IMR-90 (cell line): ENCODE measurements around the gene ADAMTS14. TPM values are rescaled to one million over a fixed set of nuclear protein-coding genes. Genes with fewer than 3 reads are reported as not detected.
"Not testable (repeated sequence)": the region's sequence is repeated elsewhere in the genome, so short reads cannot be mapped to it uniquely, and the experiment has no call there.

Experiments used
- ATAC-seq: fragments of 200-7000 bp; cut with Tn5 transposase; 2 replicates; pipeline ENCODE4 v1.9.1; 2020; ENCODE audit warnings: low read depth, mild to moderate bottlenecking, moderate library complexity
- BruUV-seq: library from RNA; stranded (reverse); fragments of 400-500 nt; replicated peaks from 2 replicates; lab custom pipeline; 2021; lab: Mats Ljungman, UMichigan
- CTCF ChIA-PET: fragments of 300-600 bp; formaldehyde crosslinking; extraction: SDS; loops from one replicate; lab custom pipeline; 2021; ENCODE audit warnings: antibody characterized with exemption; lab: Yijun Ruan, JAX
- POLR2A ChIA-PET: fragments of 300-600 bp; sonication (Branson Sonifier 250); formaldehyde crosslinking; loops from one replicate; lab custom pipeline; 2022; ENCODE audit warnings: antibody characterized with exemption; ENCODE audit not compliant: unreplicated experiment; lab: Charles Lee
- DNase-seq: peaks from one replicate; pipeline ENCODE4 v3.0.0; 2013
- H2AFZ ChIP-seq: replicated peaks from 2 replicates; pipeline ENCODE3; 2013; ENCODE audit warnings: low read length, mild to moderate bottlenecking; ENCODE audit not compliant: poor library complexity
- H2AK5ac ChIP-seq: 2 replicates; pipeline ENCODE4 v1.6.1; 2013; ENCODE audit warnings: low read depth, low read length, inconsistent platforms
- H2AK9ac ChIP-seq: replicated peaks from 2 replicates; pipeline ENCODE3; 2013; ENCODE audit warnings: mild to moderate bottlenecking, low read depth, low read length, moderate library complexity; ENCODE audit not compliant: poor library complexity
- H2BK120ac ChIP-seq: 2 replicates; pipeline ENCODE4 v1.6.1; 2013; ENCODE audit warnings: low read depth, low read length, inconsistent platforms
- H2BK15ac ChIP-seq: 3 replicates; pipeline ENCODE4 v1.6.1; 2013; ENCODE audit warnings: low read depth, low read length, inconsistent platforms
- H2BK20ac ChIP-seq: 2 replicates; pipeline ENCODE4 v1.6.1; 2013; ENCODE audit warnings: low read depth, mild to moderate bottlenecking, inconsistent platforms, low read length, moderate library complexity
- H2BK5ac ChIP-seq: 2 replicates; pipeline ENCODE4 v1.6.1; 2013; ENCODE audit warnings: mild to moderate bottlenecking, low read depth, low read length, inconsistent platforms; ENCODE audit not compliant: poor library complexity, severe bottlenecking
- H3K14ac ChIP-seq: replicated peaks from 2 replicates; pipeline ENCODE4 v1.6.1; 2013; ENCODE audit warnings: low read depth, low read length, inconsistent platforms
- H3K18ac ChIP-seq: 2 replicates; pipeline ENCODE4 v1.6.1; 2013; ENCODE audit warnings: low read depth, low read length, control low read depth
- H3K23ac ChIP-seq: 2 replicates; pipeline ENCODE4 v1.6.1; 2013; ENCODE audit warnings: low read depth, low read length, inconsistent platforms
- H3K27ac ChIP-seq: 2 replicates; pipeline ENCODE4 v1.5.1; 2013; ENCODE audit warnings: mild to moderate bottlenecking, control low read depth, low read length; ENCODE audit not compliant: insufficient read depth
- H3K27me3 ChIP-seq: 2 replicates; pipeline ENCODE4 v1.6.1; 2013; ENCODE audit warnings: low read length; ENCODE audit not compliant: control insufficient read depth, insufficient read depth
- H3K36me3 ChIP-seq: 2 replicates; pipeline ENCODE4 v1.6.1; 2013; ENCODE audit warnings: low read length, mixed read lengths; ENCODE audit not compliant: control insufficient read depth, insufficient read depth
- H3K4ac ChIP-seq: 2 replicates; pipeline ENCODE4 v1.6.1; 2013; ENCODE audit warnings: low read depth, low read length, inconsistent platforms
- H3K4me1 ChIP-seq: 2 replicates; pipeline ENCODE4 v1.6.1; 2013; ENCODE audit warnings: low read length, mixed read lengths; ENCODE audit not compliant: control insufficient read depth, insufficient read depth
- H3K4me2 ChIP-seq: 2 replicates; pipeline ENCODE4 v1.6.1; 2013; ENCODE audit warnings: low read depth, mild to moderate bottlenecking, control low read depth, low read length, moderate library complexity
- H3K4me3 ChIP-seq: 2 replicates; pipeline ENCODE4 v1.5.1; 2013; ENCODE audit warnings: low read depth, mild to moderate bottlenecking, control low read depth, low read length, moderate library complexity; ENCODE audit not compliant: insufficient read depth
- H3K56ac ChIP-seq: 2 replicates; pipeline ENCODE4 v1.6.1; 2013; ENCODE audit warnings: low read length, inconsistent platforms; ENCODE audit not compliant: insufficient read depth; ENCODE audit errors: extremely low read depth
- H3K79me1 ChIP-seq, 2 experiments: 2 replicates each; pipeline ENCODE4 v1.6.1; 2013; ENCODE audit warnings: low read length in 2 of 2, inconsistent platforms in 1 of 2, low read depth in 1 of 2
- H3K9ac ChIP-seq: 2 replicates; pipeline ENCODE4 v1.6.1; 2013; ENCODE audit warnings: low read depth, low read length, control low read depth
- H3K9me1 ChIP-seq: 2 replicates; pipeline ENCODE4 v1.6.1; 2013; ENCODE audit warnings: low read length, inconsistent platforms; ENCODE audit not compliant: insufficient read depth
- H3K9me3 ChIP-seq: 2 replicates; pipeline ENCODE4 v1.6.1; 2013; ENCODE audit warnings: low read length; ENCODE audit not compliant: control insufficient read depth, insufficient read depth
- H4K20me1 ChIP-seq: 2 replicates; pipeline ENCODE4 v1.6.1; 2013; ENCODE audit warnings: low read length, inconsistent platforms; ENCODE audit not compliant: insufficient read depth
- H4K5ac ChIP-seq: 2 replicates; pipeline ENCODE4 v1.6.1; 2013; ENCODE audit warnings: mild to moderate bottlenecking, low read depth, low read length, control low read depth
- H4K8ac ChIP-seq, 2 experiments: 2 replicates each; pipeline ENCODE4 v1.6.1; 2013; ENCODE audit warnings: low read depth in 2 of 2, low read length in 2 of 2, control low read depth in 1 of 2, inconsistent platforms in 1 of 2
- H4K91ac ChIP-seq: 2 replicates; pipeline ENCODE4 v1.6.1; 2013; ENCODE audit warnings: low read depth, low read length, inconsistent platforms; ENCODE audit not compliant: insufficient read depth
- CHD1 ChIP-seq: IDR thresholded peaks from 2 replicates; pipeline ENCODE4 v1.6.1; 2012; ENCODE audit warnings: low read depth, low read length, improper control_type of control experiment
- MAFK ChIP-seq: IDR thresholded peaks from 2 replicates; pipeline ENCODE4 v1.6.1; 2012; ENCODE audit warnings: low read depth, low read length, improper control_type of control experiment
- MAZ ChIP-seq: IDR thresholded peaks from 2 replicates; pipeline ENCODE4 v1.6.1; 2012; ENCODE audit warnings: low read depth, mild to moderate bottlenecking, low read length, improper control_type of control experiment, moderate library complexity, borderline replicate concordance
- MXI1 ChIP-seq: IDR thresholded peaks from 2 replicates; pipeline ENCODE4 v1.6.1; 2012; ENCODE audit warnings: low read depth, mild to moderate bottlenecking, low read length, moderate library complexity, borderline replicate concordance
- RAD21 ChIP-seq: IDR thresholded peaks from 2 replicates; pipeline ENCODE4 v1.6.1; 2012; ENCODE audit warnings: low read length, improper control_type of control experiment
- USF2 ChIP-seq: fragments of 150-350 bp; IDR thresholded peaks from 2 replicates; pipeline ENCODE4 v1.6.1; 2017; ENCODE audit warnings: mild to moderate bottlenecking, antibody characterized with exemption, low read length, low read depth
- WGBS, 2 experiments: methylation state at CpG; one replicate each; pipeline versions ENCODE4 v1.1.5 to v1.1.7; 2013; ENCODE audit warnings: missing lambda C conversion rate in 2 of 2; ENCODE audit not compliant: insufficient read length in 1 of 2; ENCODE audit errors: extremely low coverage in 2 of 2; 5-methylcytosine and 5-hydroxymethylcytosine counted together
- dilution Hi-C: fragments of 300-500 bp; cut with HindIII; formaldehyde crosslinking; loops from one replicate; pipeline ENCODE4 v1.14.3; 2018; ENCODE audit warnings: low sequenced_read_pairs; ENCODE audit not compliant: unreplicated experiment
- in situ Hi-C: fragments of 300-500 bp; cut with MboI; formaldehyde crosslinking; loops from 3 replicates; pipeline ENCODE4 v1.14.3; 2019; ENCODE audit warnings: low sequenced_read_pairs, inconsistent platforms, mixed read lengths
- intact Hi-C: fragments of 100-400 bp; cut with micrococcal nuclease; formaldehyde crosslinking; loops from 2 replicates; pipeline ENCODE4 v1.10.0; 2022
- polyA plus RNA-seq, 3 experiments: library from polyadenylated mRNA; depleted of rRNA; stranded (reverse); fragments of >200 nt; gene quantifications; 2 replicates each; pipeline ENCODE4 v1.2.3, GENCODE V29; 2012; ENCODE audit warnings: low replicate concordance in 1 of 3
- total RNA-seq: library from RNA; depleted of rRNA; stranded (reverse); fragments of >200 nt; gene quantifications from 2 replicates; pipeline ENCODE4 v1.2.3, GENCODE V29; 2012

ADAMTS14 gene
- total and polyA plus RNA-seq, 2 of the 4 experiments (the other 2 are of a cell fraction) = under 0.01 to 0.31 TPM

GRCh38 chr10:70765794-70766594 lies 93.7 kb downstream of the ADAMTS14 start:
- no peak overlapping the region for H3K4me2 ChIP-seq
- H2BK20ac ChIP-seq = no peak overlapping the region
- H3K4ac ChIP-seq = no peak overlapping the region
- H2AK5ac ChIP-seq = no peak overlapping the region
- no peak overlapping the region for H3K18ac ChIP-seq
- ChIA-PET POLR2A (no interaction called here), CTCF (no interaction called here)
- no peak overlapping the region for H4K5ac ChIP-seq
- H4K20me1 ChIP-seq = no peaks in the 10 kb centered on the region
- no peaks in the 10 kb centered on the region for H3K79me1 ChIP-seq
- H2BK120ac ChIP-seq = no peak overlapping the region
- ATAC-seq = no peak
- H3K36me3 ChIP-seq = no peaks in the 10 kb centered on the region
- H2BK5ac ChIP-seq = no peak overlapping the region
- TF ChIP-seq USF2 (no peak), CHD1 (no peak), RAD21 (no peak), MAFK (no peak), MAZ (no peak), MXI1 (no peak)
- H4K8ac ChIP-seq = no peak overlapping the region
- no TSS peak for BruUV-seq
- H3K9me1 ChIP-seq = no peaks in the 10 kb centered on the region
- dilution Hi-C loops (no loop called here), in situ Hi-C loops (no loop called here), intact Hi-C loops (no loop called here)
- no peak overlapping the region for H3K56ac ChIP-seq
- H3K14ac ChIP-seq = no peak overlapping the region
- no peak overlapping the region for H2AK9ac ChIP-seq
- no peak overlapping the region for H2AFZ ChIP-seq
- H3K27ac ChIP-seq = no peak overlapping the region
- H4K91ac ChIP-seq = no peak overlapping the region
- 87% methylated on average over 2 of the region's 8 CpGs; no CpG with 5 or more reads in 1 of the 2 experiments for WGBS, 2 experiments
- no peak overlapping the region for H3K4me3 ChIP-seq
- no peak overlapping the region for H3K9ac ChIP-seq
- H3K23ac ChIP-seq = no peak overlapping the region
- peaks cover 7% of the 10 kb centered on the region; the same call in 1 of the 2 replicates for H3K9me3 ChIP-seq
- no peak overlapping the region for H2BK15ac ChIP-seq
- DNase-seq = no peak
- no peaks in the 10 kb centered on the region for H3K4me1 ChIP-seq
- peaks cover 40% of the 10 kb centered on the region for H3K27me3 ChIP-seq

GRCh38 chr10:70768026-70768685 lies 95.8 kb downstream of the ADAMTS14 start:
- H2AK5ac ChIP-seq, H3K9me3 ChIP-seq, CTCF ChIA-PET, H4K5ac ChIP-seq, H3K4ac ChIP-seq, in situ Hi-C loops, H2AK9ac ChIP-seq, H3K14ac ChIP-seq, H3K4me3 ChIP-seq, H3K56ac ChIP-seq, H3K9me1 ChIP-seq, H3K4me1 ChIP-seq, H4K20me1 ChIP-seq, H3K79me1 ChIP-seq, H3K27ac ChIP-seq, dilution Hi-C loops, H3K36me3 ChIP-seq, intact Hi-C loops, H2AFZ ChIP-seq, H3K4me2 ChIP-seq, H2BK15ac ChIP-seq, H2BK5ac ChIP-seq, H2BK20ac ChIP-seq, ATAC-seq, H3K23ac ChIP-seq, H2BK120ac ChIP-seq, BruUV-seq, H4K8ac ChIP-seq, H3K9ac ChIP-seq, DNase-seq, H3K18ac ChIP-seq, H4K91ac ChIP-seq: not testable (repeated sequence)
- POLR2A ChIA-PET = interaction anchor here (0.6 kb wide), 1 partner anchor 14 kb away, joined by 4 read pairs; no protein-coding TSS in a partner anchor
- H3K27me3 ChIP-seq = peaks cover 33% of the 10 kb centered on the region
- WGBS, 2 experiments = no CpG with 5 or more reads among the region's 6 CpGs
